ENCODE results near the gene ALCAM.

DNA sequence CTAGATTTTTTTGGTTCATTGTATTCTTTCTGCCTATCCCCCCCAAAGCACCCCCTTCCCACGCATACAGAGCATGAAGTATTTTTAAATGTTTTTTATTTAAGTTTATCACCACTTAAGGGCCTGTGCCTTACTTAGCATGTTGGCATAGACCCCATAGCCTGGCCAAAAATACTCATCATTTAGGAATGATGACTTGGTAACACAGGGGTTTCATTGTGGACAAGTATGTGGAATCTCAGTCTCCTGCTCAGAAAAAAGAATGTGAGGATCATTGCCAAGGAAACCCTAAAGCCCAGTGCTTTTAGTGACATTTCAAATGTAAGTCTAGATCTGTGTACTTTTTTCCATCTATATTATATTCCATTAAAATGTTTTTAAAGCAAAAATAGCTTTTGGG, 146.3 kb downstream of the ALCAM start:
- TF ChIP-seq POLR2A (IDR thresholded peaks at IDR 0.05) (no peak), POLR2AphosphoS5 (IDR thresholded peaks at IDR 0.05) (no peak)
- TF ChIP-seq, protein P1, sequence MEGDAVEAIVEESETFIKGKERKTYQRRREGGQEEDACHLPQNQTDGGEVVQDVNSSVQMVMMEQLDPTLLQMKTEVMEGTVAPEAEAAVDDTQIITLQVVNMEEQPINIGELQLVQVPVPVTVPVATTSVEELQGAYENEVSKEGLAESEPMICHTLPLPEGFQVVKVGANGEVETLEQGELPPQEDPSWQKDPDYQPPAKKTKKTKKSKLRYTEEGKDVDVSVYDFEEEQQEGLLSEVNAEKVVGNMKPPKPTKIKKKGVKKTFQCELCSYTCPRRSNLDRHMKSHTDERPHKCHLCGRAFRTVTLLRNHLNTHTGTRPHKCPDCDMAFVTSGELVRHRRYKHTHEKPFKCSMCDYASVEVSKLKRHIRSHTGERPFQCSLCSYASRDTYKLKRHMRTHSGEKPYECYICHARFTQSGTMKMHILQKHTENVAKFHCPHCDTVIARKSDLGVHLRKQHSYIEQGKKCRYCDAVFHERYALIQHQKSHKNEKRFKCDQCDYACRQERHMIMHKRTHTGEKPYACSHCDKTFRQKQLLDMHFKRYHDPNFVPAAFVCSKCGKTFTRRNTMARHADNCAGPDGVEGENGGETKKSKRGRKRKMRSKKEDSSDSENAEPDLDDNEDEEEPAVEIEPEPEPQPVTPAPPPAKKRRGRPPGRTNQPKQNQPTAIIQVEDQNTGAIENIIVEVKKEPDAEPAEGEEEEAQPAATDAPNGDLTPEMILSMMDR (IDR thresholded peaks at IDR 0.05): no peak
